ENCODE data around the gene RAB40AL.

Gene RAB40AL

DNA sequence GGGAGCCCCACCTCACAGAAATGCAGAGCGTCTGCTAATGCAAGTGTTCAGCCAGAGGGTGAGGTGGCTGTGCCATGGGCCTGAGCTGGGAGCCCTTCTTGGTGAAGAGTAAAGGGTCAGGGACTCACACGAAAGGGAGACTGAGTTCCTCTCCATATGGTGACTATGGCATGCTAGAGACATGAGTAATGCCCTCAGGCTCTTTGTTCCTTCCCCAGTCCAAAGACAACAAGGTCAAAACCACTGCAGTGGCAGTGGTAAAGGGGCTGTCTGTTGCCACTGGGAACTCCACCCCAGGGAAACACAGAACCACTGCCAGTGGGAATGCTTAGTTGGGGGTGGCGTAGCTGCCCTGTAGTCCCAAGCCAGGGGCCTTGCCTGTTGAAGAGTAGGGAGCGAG is 22.4 kb downstream of the RAB40AL start:
- TF ChIP-seq ZNF8 (CRISPR knock-in tag; IDR thresholded peaks at IDR 0.05) (no peak), ZNF70 (CRISPR knock-in tag; IDR thresholded peaks at IDR 0.05) (no peak), ARNTL (CRISPR knock-in tag; IDR thresholded peaks at IDR 0.05; ENCODE audit: borderline replicate concordance, low read depth) (no peak), ISL1 (CRISPR knock-in tag; IDR thresholded peaks at IDR 0.05) (no peak), SNAI2 (CRISPR knock-in tag; IDR thresholded peaks at IDR 0.05) (no peak), RARB (CRISPR knock-in tag; IDR thresholded peaks at IDR 0.05) (no peak), GLIS3 (CRISPR knock-in tag; IDR thresholded peaks at IDR 0.05) (no peak), ZFP3 (CRISPR knock-in tag; IDR thresholded peaks at IDR 0.05) (no peak), TOX (CRISPR knock-in tag; IDR thresholded peaks at IDR 0.05; ENCODE audit: borderline replicate concordance) (no peak), PPARA (CRISPR knock-in tag; IDR thresholded peaks at IDR 0.05; ENCODE audit: borderline replicate concordance) (no peak), ESRRG (CRISPR knock-in tag; IDR thresholded peaks at IDR 0.05) (no peak)
- TF ChIP-seq, protein P1, sequence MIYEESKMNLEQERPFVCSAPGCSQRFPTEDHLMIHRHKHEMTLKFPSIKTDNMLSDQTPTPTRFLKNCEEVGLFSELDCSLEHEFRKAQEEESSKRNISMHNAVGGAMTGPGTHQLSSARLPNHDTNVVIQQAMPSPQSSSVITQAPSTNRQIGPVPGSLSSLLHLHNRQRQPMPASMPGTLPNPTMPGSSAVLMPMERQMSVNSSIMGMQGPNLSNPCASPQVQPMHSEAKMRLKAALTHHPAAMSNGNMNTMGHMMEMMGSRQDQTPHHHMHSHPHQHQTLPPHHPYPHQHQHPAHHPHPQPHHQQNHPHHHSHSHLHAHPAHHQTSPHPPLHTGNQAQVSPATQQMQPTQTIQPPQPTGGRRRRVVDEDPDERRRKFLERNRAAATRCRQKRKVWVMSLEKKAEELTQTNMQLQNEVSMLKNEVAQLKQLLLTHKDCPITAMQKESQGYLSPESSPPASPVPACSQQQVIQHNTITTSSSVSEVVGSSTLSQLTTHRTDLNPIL (CRISPR knock-in tag; IDR thresholded peaks at IDR 0.05; ENCODE audit: low read depth) = no peak
- TF ChIP-seq, protein P2, sequence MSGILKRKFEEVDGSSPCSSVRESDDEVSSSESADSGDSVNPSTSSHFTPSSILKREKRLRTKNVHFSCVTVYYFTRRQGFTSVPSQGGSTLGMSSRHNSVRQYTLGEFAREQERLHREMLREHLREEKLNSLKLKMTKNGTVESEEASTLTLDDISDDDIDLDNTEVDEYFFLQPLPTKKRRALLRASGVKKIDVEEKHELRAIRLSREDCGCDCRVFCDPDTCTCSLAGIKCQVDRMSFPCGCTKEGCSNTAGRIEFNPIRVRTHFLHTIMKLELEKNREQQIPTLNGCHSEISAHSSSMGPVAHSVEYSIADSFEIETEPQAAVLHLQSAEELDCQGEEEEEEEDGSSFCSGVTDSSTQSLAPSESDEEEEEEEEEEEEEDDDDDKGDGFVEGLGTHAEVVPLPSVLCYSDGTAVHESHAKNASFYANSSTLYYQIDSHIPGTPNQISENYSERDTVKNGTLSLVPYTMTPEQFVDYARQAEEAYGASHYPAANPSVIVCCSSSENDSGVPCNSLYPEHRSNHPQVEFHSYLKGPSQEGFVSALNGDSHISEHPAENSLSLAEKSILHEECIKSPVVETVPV (CRISPR knock-in tag; IDR thresholded peaks at IDR 0.05) = no peak
- no peak for ATAC-seq

DNA sequence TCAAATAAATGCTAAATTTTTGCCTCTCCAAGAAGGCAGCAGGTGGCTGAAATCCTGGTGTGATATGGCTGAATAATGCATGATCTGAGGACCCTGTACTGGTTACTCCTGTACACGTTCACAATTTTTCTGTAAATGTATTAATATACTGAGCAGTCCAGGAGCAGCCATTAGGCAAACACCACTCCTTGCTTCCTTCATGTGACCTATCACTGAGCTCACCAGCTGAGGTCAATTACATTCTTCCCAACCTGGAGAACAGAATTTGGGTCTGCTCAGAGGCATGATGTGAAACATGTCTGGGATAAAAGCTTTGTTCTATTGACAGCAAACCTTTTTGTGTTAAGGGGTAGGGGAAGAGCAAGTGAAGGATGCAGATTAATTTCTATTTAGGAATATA is 26.9 kb downstream of the RAB40AL start:
- TF ChIP-seq, protein P3, sequence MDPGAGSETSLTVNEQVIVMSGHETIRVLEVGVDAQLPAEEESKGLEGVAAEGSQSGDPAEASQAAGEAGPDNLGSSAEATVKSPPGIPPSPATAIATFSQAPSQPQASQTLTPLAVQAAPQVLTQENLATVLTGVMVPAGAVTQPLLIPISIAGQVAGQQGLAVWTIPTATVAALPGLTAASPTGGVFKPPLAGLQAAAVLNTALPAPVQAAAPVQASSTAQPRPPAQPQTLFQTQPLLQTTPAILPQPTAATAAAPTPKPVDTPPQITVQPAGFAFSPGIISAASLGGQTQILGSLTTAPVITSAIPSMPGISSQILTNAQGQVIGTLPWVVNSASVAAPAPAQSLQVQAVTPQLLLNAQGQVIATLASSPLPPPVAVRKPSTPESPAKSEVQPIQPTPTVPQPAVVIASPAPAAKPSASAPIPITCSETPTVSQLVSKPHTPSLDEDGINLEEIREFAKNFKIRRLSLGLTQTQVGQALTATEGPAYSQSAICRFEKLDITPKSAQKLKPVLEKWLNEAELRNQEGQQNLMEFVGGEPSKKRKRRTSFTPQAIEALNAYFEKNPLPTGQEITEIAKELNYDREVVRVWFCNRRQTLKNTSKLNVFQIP (CRISPR knock-in tag; IDR thresholded peaks at IDR 0.05; ENCODE audit: borderline replicate concordance, low read depth) = no peak
- TF ChIP-seq ISL1 (CRISPR knock-in tag; IDR thresholded peaks at IDR 0.05) = no peak
- TF ChIP-seq ZFP3 (CRISPR knock-in tag; IDR thresholded peaks at IDR 0.05) = no peak
- TF ChIP-seq CSDC2 (CRISPR knock-in tag; IDR thresholded peaks at IDR 0.05) = no peak
- no peak for TF ChIP-seq ZC3H10 (CRISPR knock-in tag; IDR thresholded peaks at IDR 0.05)
- TF ChIP-seq, protein P4, sequence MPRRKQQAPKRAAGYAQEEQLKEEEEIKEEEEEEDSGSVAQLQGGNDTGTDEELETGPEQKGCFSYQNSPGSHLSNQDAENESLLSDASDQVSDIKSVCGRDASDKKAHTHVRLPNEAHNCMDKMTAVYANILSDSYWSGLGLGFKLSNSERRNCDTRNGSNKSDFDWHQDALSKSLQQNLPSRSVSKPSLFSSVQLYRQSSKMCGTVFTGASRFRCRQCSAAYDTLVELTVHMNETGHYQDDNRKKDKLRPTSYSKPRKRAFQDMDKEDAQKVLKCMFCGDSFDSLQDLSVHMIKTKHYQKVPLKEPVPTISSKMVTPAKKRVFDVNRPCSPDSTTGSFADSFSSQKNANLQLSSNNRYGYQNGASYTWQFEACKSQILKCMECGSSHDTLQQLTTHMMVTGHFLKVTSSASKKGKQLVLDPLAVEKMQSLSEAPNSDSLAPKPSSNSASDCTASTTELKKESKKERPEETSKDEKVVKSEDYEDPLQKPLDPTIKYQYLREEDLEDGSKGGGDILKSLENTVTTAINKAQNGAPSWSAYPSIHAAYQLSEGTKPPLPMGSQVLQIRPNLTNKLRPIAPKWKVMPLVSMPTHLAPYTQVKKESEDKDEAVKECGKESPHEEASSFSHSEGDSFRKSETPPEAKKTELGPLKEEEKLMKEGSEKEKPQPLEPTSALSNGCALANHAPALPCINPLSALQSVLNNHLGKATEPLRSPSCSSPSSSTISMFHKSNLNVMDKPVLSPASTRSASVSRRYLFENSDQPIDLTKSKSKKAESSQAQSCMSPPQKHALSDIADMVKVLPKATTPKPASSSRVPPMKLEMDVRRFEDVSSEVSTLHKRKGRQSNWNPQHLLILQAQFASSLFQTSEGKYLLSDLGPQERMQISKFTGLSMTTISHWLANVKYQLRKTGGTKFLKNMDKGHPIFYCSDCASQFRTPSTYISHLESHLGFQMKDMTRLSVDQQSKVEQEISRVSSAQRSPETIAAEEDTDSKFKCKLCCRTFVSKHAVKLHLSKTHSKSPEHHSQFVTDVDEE (CRISPR knock-in tag; IDR thresholded peaks at IDR 0.05) = no peak
- no peak for TF ChIP-seq ARNTL (CRISPR knock-in tag; IDR thresholded peaks at IDR 0.05; ENCODE audit: borderline replicate concordance, low read depth)
- no peak for TF ChIP-seq ZFP30 (CRISPR knock-in tag; IDR thresholded peaks at IDR 0.05)
- TF ChIP-seq, protein P1 (CRISPR knock-in tag; IDR thresholded peaks at IDR 0.05; ENCODE audit: low read depth) = no peak
- no peak for TF ChIP-seq ESRRG (CRISPR knock-in tag; IDR thresholded peaks at IDR 0.05)
- no peak for TF ChIP-seq PPARA (CRISPR knock-in tag; IDR thresholded peaks at IDR 0.05; ENCODE audit: borderline replicate concordance)

DNA sequence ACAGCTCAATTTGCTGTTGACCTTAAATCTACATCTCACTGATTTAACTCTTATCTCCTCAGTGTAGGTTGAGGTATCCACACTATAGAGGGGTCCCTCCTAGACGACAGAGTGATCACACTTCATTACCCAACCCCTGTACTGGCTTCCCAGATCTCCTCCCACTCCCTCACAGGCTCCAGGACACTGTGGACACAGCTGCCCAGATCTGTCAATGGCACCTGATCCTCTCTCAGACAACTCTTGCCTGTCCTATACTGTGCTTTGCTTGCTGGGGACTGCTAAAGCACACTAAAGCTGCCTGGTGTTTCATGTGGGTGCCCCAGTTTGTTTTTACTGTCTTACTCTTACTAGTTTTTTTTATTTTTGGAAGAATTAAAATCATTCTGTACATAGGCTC is 27.9 kb downstream of the RAB40AL start:
- ATAC-seq = no peak
- TF ChIP-seq GLIS3 (CRISPR knock-in tag; IDR thresholded peaks at IDR 0.05) (no peak), ZFP30 (CRISPR knock-in tag; IDR thresholded peaks at IDR 0.05) (no peak), ZNF8 (CRISPR knock-in tag; IDR thresholded peaks at IDR 0.05) (no peak)
- TF ChIP-seq, protein P2 (CRISPR knock-in tag; IDR thresholded peaks at IDR 0.05) = no peak
- TF ChIP-seq, protein P5, sequence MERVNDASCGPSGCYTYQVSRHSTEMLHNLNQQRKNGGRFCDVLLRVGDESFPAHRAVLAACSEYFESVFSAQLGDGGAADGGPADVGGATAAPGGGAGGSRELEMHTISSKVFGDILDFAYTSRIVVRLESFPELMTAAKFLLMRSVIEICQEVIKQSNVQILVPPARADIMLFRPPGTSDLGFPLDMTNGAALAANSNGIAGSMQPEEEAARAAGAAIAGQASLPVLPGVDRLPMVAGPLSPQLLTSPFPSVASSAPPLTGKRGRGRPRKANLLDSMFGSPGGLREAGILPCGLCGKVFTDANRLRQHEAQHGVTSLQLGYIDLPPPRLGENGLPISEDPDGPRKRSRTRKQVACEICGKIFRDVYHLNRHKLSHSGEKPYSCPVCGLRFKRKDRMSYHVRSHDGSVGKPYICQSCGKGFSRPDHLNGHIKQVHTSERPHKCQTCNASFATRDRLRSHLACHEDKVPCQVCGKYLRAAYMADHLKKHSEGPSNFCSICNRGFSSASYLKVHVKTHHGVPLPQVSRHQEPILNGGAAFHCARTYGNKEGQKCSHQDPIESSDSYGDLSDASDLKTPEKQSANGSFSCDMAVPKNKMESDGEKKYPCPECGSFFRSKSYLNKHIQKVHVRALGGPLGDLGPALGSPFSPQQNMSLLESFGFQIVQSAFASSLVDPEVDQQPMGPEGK (CRISPR knock-in tag; IDR thresholded peaks at IDR 0.05; ENCODE audit: borderline replicate concordance) = no peak

More for the DNA sequence above, 26.9 kb downstream of the RAB40AL start:
- no peak for ATAC-seq

Data from SK-N-SH treated with all-trans-retinoic acid at 6 μM for 48 hours (cell line).